Esophagus squamous epithelium (tissue), 4 donors: ENCODE data around the gene INHBC.

Experiments used
- CTCF ChIP-seq, 6 experiments: fragments of 450-650 bp in 4 of 6; fragments of 200-600 bp in 2 of 6; sonication (generic) in 2 of 6; IDR thresholded peaks; one replicate each; pipeline ENCODE4 v1.5.1; 2016 to 2019; ENCODE audit warnings: antibody characterized with exemption in 6 of 6, mild to moderate bottlenecking in 4 of 6, moderate library complexity in 4 of 6
- POLR2A ChIP-seq, 4 donors: fragments of 450-650 bp; IDR thresholded peaks; one replicate each; pipeline ENCODE4 v1.6.1; 2017; ENCODE audit warnings: antibody characterized with exemption in 4 of 4, mild to moderate bottlenecking in 4 of 4, moderate library complexity in 3 of 4

GRCh38 chr12:57434517-57435223 is at the start of gene INHBC:
- TF ChIP-seq CTCF (IDR thresholded peaks at IDR 0.05) (no peak), POLR2A (IDR thresholded peaks at IDR 0.05) (no peak)
